ENCODE measurements around the gene PTPRA.

PTPRA gene

DNA sequence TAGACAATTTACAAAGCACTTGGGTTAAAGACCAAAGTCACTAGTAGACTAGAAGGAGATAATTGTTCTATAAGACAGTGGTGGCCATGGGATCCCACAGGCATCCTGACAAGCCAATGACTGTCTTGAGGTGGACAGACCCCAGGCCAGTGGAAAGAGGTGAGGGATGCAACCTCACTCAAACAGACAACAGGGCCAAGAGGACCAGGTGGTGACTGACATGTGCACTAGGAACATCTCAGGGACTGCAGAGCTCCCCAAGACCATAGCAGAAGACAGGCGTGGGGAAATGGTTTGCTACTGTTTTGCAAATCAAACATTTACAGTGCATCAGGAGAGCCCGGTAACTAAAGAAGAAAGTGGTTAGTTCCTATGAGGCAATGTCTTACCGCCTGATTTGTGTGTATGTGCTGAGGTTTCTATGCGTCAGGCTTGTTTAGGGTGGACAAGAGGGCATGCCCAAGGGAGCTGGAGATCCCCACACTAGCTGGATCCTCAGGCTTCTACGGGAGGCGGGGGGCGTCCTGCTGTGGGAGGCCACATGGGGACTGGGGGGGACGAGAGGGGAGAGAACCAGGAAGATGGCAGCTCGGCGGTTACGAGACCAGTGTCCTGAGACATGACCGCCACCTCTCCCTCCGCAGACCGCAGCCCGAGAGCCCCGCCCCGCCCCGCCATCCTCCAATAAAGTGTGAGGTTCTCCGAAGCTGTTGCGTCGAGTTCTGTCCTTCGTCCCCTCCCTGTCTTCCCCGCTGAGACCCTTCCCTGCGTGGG is 171.9 kb downstream of the PTPRA start (continued):
- TF ChIP-seq, protein P1, sequence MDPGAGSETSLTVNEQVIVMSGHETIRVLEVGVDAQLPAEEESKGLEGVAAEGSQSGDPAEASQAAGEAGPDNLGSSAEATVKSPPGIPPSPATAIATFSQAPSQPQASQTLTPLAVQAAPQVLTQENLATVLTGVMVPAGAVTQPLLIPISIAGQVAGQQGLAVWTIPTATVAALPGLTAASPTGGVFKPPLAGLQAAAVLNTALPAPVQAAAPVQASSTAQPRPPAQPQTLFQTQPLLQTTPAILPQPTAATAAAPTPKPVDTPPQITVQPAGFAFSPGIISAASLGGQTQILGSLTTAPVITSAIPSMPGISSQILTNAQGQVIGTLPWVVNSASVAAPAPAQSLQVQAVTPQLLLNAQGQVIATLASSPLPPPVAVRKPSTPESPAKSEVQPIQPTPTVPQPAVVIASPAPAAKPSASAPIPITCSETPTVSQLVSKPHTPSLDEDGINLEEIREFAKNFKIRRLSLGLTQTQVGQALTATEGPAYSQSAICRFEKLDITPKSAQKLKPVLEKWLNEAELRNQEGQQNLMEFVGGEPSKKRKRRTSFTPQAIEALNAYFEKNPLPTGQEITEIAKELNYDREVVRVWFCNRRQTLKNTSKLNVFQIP (CRISPR knock-in tag; IDR thresholded peaks at IDR 0.05; ENCODE audit: borderline replicate concordance, low read depth): no peak
- no peak for TF ChIP-seq ISL1 (CRISPR knock-in tag; IDR thresholded peaks at IDR 0.05)
- no peak for TF ChIP-seq RARB (CRISPR knock-in tag; IDR thresholded peaks at IDR 0.05)
- no peak for TF ChIP-seq ZNF70 (CRISPR knock-in tag; IDR thresholded peaks at IDR 0.05)

DNA sequence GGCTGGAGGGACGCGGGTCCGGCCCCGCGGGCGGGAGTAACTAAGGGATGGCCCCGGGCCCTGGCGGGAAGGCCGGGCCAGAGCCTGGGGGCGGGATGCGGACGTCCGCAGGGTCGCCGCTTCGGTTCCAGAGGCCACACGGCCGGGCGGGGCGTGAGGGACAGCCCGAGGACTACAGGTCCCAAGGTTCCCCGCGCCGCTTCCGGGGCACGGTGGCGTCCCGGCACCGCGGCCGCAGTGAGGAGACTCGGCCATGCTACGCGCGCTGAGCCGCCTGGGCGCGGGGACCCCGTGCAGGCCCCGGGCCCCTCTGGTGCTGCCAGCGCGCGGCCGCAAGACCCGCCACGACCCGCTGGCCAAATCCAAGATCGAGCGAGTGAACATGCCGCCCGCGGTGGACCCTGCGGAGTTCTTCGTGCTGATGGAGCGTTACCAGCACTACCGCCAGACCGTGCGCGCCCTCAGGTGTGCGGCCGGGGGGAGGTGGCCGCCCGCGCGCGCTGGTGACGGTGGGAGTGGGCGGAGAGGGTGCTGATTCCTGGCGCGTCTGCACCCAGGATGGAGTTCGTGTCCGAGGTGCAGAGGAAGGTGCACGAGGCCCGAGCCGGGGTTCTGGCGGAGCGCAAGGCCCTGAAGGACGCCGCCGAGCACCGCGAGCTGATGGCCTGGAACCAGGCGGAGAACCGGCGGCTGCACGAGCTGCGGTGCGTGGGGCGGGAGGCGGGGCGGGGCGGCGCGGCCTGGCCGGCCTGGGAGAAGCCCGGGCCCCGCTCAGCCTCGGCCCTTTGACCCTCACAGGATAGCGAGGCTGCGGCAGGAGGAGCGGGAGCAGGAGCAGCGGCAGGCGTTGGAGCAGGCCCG is 172.8 kb downstream of the PTPRA start, which contains the start of gene MRPS26:
Gene MRPS26, plus strand, starts transcription at position 237 of the 861 bp plus-strand sequence. Its CDS starts 17 bp downstream, at position 254.
- peak; percentile 96 for ATAC-seq
- TF ChIP-seq CSRNP3 (CRISPR knock-in tag; IDR thresholded peaks at IDR 0.05) (no peak), RARB (CRISPR knock-in tag; IDR thresholded peaks at IDR 0.05) (no peak), ZFP3 (CRISPR knock-in tag; IDR thresholded peaks at IDR 0.05) (no peak), ZNF565 (CRISPR knock-in tag; conservative IDR thresholded peaks at IDR 0.05; ENCODE audit: low read depth) (no peak), ZNF70 (CRISPR knock-in tag; IDR thresholded peaks at IDR 0.05) (no peak), PPARA (CRISPR knock-in tag; IDR thresholded peaks at IDR 0.05; ENCODE audit: borderline replicate concordance) (no peak), TOX (CRISPR knock-in tag; IDR thresholded peaks at IDR 0.05; ENCODE audit: borderline replicate concordance) (no peak), ZC3H10 (CRISPR knock-in tag; IDR thresholded peaks at IDR 0.05) (no peak), TSHZ2 (CRISPR knock-in tag; IDR thresholded peaks at IDR 0.05) (peak; percentile 20), GLIS3 (CRISPR knock-in tag; IDR thresholded peaks at IDR 0.05) (0 out of 2 replicates have a peak, but pooled peaks have one; percentile 79)

DNA sequence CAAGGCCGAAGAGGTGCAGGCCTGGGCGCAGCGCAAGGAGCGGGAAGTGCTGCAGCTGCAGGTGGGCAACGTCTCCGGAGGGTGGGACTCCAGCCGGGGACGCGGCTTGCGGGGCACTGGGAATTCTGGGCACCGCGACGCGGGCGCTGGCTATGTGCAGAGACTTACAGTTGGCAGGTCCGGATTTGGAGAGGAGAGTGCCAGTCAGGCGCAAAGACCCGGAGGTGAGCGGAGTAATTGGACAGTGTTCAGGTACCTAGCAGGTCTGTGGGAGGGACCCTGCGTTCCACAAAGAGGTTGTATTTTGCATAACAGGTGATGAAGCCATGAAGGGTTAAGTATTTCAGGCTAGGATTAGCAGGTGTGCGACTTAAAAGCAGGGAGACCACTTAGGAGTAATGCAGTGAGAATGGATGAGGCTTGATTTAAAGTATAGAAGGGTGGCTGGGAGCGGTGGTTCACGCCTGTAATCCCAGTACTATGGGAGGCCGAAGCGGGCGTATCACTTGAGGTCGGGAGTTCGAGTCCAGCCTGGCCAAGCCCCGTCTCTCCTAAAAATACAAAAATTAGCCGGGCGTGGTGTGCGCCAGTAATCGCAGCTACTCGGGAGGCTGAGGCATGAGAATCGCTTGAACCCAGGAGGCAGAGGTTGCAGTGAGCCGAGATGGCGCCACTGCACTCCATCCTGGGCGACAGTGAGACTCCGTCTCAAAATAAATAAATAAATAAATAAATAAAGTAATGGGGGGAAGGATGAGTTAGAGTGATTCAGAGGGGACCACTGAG is 173.6 kb downstream of the PTPRA start:
- ATAC-seq: peak; percentile 1; the same call in 1 of the 3 replicates
- TF ChIP-seq ARNTL (CRISPR knock-in tag; IDR thresholded peaks at IDR 0.05; ENCODE audit: borderline replicate concordance, low read depth): no peak
- no peak for TF ChIP-seq ZFP30 (CRISPR knock-in tag; IDR thresholded peaks at IDR 0.05)
- no peak for TF ChIP-seq GLIS3 (CRISPR knock-in tag; IDR thresholded peaks at IDR 0.05)
- no peak for TF ChIP-seq PPARA (CRISPR knock-in tag; IDR thresholded peaks at IDR 0.05; ENCODE audit: borderline replicate concordance)
- TF ChIP-seq TSHZ2 (CRISPR knock-in tag; IDR thresholded peaks at IDR 0.05): no peak
- TF ChIP-seq RARB (CRISPR knock-in tag; IDR thresholded peaks at IDR 0.05): no peak
- TF ChIP-seq, protein P2, sequence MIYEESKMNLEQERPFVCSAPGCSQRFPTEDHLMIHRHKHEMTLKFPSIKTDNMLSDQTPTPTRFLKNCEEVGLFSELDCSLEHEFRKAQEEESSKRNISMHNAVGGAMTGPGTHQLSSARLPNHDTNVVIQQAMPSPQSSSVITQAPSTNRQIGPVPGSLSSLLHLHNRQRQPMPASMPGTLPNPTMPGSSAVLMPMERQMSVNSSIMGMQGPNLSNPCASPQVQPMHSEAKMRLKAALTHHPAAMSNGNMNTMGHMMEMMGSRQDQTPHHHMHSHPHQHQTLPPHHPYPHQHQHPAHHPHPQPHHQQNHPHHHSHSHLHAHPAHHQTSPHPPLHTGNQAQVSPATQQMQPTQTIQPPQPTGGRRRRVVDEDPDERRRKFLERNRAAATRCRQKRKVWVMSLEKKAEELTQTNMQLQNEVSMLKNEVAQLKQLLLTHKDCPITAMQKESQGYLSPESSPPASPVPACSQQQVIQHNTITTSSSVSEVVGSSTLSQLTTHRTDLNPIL (CRISPR knock-in tag; IDR thresholded peaks at IDR 0.05; ENCODE audit: low read depth): no peak
- no peak for TF ChIP-seq ZNF8 (CRISPR knock-in tag; IDR thresholded peaks at IDR 0.05)
- no peak for TF ChIP-seq CSDC2 (CRISPR knock-in tag; IDR thresholded peaks at IDR 0.05)
- TF ChIP-seq CSRNP3 (CRISPR knock-in tag; IDR thresholded peaks at IDR 0.05): no peak
- TF ChIP-seq ZFP3 (CRISPR knock-in tag; IDR thresholded peaks at IDR 0.05): no peak
- TF ChIP-seq BACH2 (CRISPR knock-in tag; IDR thresholded peaks at IDR 0.05; ENCODE audit: borderline replicate concordance): no peak
- TF ChIP-seq, protein P1 (CRISPR knock-in tag; IDR thresholded peaks at IDR 0.05; ENCODE audit: borderline replicate concordance, low read depth): no peak
- no peak for TF ChIP-seq TCF4 (CRISPR knock-in tag; IDR thresholded peaks at IDR 0.05; ENCODE audit: borderline replicate concordance)
- no peak for TF ChIP-seq ZNF70 (CRISPR knock-in tag; IDR thresholded peaks at IDR 0.05)
- no peak for TF ChIP-seq TOX (CRISPR knock-in tag; IDR thresholded peaks at IDR 0.05; ENCODE audit: borderline replicate concordance)

Data from SK-N-SH treated with all-trans-retinoic acid at 6 μM for 48 hours (cell line).